Kidney glomerular epithelial cell (primary cell): ENCODE results near the gene NXPE1.

Experiments used
- DNase-seq: peaks from one replicate; lab custom pipeline; 2025; lab: John Stamatoyannopoulos, UW

The NXPE1 gene

DNA sequence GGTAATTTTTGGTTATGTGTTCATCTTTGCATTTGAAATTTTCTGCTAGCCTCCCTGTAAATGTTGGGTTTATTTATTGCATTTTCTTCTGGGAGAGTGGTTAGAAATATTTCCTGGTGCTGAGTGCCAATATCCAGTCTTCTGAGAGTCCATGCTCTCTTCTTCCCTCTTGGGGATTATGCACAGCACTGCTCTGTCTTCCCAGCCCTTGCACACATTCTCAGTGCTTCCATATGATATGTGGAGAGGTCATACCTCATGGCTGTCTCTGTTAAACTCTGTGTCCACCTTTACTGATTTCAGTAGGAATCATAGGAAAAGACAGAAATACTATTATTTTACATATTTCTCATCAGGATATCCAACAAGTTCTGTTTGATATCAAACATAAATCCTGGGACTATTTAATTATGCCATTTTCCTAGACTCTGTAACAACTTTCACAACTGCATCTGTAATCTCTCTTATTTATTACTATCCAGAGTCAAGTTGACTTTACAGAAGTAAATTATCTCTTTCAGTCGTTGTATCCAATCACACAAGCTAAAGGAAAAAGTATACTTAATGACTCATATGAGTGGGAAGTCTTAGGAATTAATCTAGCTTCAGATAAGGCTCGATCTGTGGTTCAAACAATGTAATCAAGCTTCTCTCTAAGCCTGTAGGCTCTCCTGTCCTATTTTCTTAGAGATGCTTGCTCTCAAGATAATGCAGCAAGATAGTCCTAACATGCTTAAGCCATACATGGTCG, 2.7 kb upstream of the NXPE1 start:
- DNase-seq, result peak; percentile 6

DNA sequence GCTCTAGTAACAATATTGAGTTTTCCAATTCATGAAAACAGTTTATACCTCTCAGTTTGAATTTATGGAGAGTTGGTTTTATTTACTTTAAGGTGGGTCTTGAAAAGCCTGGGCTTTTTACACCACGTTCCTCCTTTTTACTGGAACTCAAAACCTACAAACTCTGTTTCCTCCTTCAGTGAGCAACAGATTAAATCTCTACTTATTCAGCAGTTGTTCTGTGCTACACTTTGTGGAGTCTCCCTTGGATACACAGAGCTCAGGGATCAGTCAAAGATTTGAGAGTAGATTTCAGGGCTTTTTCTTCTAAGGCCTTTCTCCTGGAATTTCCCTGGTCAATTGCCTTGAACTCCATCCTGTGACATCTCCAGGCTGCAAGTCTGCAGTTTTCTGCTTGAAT, 3.5 kb downstream of the NXPE1 start:
- no peak for DNase-seq

DNA sequence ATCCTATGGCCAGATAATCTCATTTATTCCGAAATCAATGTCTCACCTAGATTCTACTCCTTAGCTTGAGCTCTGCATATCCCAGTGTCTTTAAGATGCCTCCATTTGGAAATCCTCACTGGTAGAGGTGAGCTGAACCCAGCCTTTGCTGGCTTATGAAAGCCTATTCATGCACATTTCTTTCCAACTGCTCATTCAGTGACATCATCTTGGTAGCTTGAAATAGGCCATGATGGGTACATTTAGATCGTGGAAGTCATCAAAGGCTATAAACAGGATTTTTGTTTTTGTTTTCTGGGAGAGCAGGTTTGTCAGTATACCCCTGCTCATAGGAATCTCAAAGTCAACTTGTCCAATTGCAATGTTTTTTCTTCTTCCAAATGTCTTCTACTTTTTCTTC, 6.0 kb downstream of the NXPE1 start:
- DNase-seq, result no peak

DNA sequence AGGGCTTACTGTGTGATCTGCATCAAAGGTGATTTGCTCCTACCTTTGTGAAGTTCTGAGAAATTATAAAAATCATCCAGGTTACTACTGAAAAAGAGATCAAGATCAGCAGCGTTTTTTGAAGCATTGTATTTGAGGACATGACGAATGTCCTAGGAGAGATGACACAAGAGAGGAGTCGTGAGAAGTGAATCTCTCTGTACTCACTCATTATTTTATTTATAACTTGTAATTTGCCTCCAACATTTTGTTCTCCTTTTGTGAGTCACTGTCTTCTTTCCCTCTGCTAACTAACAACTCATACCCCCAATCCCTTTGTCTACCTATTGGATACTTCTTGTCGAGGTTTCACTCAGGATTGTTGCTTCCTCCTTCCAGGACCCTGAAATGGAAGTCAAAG, 8.6 kb downstream of the NXPE1 start:
- no peak for DNase-seq

GRCh38 chr11:114525682-114526081, 34.0 kb downstream of the NXPE1 start:
- no peak for DNase-seq

- no peak for DNase-seq
These were observed 35.6 kb downstream of the NXPE1 start for GRCh38 chr11:114524122-114524521.

- DNase-seq, result no peak
These were observed 36.9 kb downstream of the NXPE1 start for GRCh38 chr11:114522818-114523217.

- DNase-seq, result no peak
These were observed 48.1 kb downstream of the NXPE1 start for GRCh38 chr11:114511538-114511937.

DNA sequence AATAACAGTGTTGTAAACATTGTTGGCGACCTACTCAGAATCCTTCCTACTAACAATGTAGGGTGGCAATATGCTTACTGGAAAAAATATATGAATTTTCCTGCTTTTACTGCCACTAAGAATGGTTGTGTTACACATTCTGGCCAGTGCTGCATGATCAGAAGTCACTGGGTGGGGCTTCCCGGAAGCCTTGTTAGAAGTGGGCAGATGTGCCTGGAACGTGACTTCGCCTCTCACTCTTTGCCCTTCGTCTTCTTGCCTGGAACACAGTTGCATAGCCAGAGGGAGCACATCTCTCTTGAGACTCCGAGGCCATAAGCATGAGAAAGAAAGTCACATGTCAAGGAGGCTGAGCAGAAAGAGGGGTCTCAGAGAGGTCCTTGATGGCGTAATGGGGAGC, 48.6 kb downstream of the NXPE1 start:
- DNase-seq, result no peak

- no peak for DNase-seq
These were observed 57.8 kb downstream of the NXPE1 start for GRCh38 chr11:114501901-114502300.

DNA sequence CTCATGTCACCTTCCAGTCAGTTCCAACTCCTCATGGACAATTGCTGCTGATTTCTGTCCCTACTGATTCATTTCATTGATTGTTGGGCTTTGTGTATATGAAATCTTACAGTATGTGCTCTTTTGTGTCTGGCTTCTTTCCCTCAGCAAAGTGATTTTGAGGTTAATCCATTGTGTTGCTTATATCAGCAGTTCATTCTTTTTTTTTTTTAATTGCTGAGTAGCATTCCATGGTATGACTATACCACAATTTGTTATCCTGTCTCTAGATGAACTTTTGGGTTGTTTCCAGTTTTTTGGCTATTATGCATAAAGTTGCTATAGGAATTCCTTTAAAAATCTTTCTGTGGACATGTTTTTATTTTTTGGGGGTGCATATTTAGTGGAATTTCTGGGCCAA, 59.9 kb downstream of the NXPE1 start:
- no peak for DNase-seq

- no peak for DNase-seq
These were observed 62.8 kb downstream of the NXPE1 start for GRCh38 chr11:114496915-114497314.

DNA sequence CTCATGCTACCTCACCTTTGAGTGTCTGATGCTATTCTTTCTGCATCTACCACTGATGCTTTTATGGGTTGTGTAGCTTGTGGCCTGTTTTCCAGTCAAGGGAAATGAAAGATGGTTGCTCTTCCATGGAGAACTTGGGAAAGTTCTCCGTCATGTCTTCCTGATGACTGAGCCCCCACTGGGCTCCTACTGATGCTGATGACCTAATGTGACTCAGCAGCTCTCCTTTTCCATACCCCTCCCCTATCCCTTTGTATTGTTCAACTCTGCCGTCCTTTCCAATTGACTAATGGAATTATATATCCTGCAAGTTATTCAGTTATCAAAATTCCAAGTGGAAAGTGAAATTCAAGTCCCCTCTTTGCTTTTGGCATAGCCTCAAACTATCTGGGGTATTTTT, 75.8 kb downstream of the NXPE1 start:
- DNase-seq, result no peak

GRCh38 chr11:114482114-114482513, 77.6 kb downstream of the NXPE1 start:
- no peak for DNase-seq

GRCh38 chr11:114479331-114479730, 80.3 kb downstream of the NXPE1 start:
- DNase-seq, result no peak

GRCh38 chr11:114478768-114479167, 80.9 kb downstream of the NXPE1 start:
- DNase-seq, result no peak

DNA sequence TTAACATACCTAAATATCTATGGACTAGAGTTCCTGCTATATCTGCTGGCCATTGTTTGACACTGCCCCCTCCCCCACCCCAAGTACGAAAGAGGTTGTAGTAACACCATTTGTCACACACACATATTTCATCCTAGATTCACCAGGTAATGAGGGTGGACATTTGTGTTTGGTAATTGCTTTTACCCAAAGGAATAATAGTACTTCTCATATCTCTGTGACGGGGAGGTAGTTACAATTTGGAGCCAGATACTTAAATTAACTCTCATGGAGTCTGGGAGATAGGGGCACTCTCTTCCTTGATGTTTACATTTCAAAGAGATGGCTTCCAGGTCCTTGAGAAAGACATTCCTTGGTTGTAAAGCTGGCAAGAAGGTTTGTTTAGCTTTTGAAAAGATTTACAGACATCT, 81.7 kb downstream of the NXPE1 start:
- DNase-seq, result no peak

GRCh38 chr11:114472661-114473060, 87.0 kb downstream of the NXPE1 start:
- DNase-seq, result no peak
